ENCODE measurements around the gene SPHK2.
"Not testable (repeated sequence)": the region's sequence is repeated elsewhere in the genome, so short reads cannot be mapped to it uniquely, and the experiment has no call there.

The SPHK2 gene, protein sequence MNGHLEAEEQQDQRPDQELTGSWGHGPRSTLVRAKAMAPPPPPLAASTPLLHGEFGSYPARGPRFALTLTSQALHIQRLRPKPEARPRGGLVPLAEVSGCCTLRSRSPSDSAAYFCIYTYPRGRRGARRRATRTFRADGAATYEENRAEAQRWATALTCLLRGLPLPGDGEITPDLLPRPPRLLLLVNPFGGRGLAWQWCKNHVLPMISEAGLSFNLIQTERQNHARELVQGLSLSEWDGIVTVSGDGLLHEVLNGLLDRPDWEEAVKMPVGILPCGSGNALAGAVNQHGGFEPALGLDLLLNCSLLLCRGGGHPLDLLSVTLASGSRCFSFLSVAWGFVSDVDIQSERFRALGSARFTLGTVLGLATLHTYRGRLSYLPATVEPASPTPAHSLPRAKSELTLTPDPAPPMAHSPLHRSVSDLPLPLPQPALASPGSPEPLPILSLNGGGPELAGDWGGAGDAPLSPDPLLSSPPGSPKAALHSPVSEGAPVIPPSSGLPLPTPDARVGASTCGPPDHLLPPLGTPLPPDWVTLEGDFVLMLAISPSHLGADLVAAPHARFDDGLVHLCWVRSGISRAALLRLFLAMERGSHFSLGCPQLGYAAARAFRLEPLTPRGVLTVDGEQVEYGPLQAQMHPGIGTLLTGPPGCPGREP

DNA sequence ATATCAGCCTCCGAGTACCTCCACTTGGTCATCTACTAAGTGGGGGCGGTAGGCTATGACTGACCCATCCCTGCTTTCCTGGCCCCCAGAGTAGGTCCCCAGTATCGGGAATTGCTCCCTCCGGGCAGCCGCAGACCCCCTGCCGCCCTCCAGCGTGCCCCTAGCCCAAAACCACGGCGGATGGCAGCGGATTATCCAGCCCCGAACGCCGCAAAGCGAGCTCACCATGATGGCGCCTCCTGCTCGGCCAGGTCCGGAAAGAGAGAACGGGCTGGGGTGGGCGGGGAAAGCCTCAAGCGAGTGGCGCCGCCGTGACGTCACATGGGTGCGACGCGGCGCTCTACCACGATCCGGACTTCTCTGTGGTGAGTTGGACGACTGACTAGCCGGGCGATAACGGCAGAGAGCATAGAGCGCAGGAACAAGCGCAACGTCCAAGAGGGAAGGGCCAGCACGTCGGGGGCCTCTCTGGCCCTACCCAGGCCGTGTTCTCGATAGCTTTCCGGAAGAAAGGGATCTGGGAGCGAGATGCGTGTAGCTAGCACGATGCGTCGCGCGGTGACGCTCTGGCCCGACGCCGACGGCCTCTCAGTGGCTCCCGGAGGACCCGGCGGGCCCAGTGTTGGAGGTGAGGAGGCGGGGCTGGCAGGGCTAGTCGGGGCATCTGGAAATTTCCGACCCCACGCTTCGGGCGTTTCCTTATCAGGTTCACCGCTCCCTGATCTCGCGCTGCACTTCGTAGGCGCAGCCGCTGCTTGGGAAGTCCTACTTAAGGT lies at the start of gene SPHK2, which contains the start of gene RPL18:
SPHK2 (plus strand) TSS at position 591 of the 776 bp plus-strand sequence. CDS start 1,009 bp downstream, outside the sequence.
RPL18 (minus strand) TSS at position 263 of the 776 bp plus-strand sequence; CDS start at position 228, 35 bp downstream.
- DNase-seq (ENCODE audit: low spot score) = peak; percentile 98

DNA sequence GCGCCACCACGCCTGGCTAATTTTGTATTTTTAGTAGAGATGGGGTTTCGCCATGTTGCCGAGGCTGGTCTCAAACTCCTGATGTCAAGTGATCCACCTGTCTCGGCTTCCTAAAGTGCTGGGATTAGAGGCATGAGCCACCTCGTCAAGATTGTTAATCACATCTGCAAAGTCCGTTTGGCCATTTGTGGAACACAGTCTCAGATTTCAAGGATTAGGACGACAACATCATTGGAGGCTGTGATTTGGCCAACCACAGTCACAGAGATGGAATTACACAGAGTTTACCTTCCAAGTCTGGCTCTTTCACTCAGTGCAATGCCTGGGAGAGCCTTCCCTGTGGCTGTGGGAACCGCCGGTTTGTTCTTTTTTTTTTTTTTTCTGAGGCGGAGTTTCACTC lies 49.5 kb upstream of the SPHK2 start:
- DNase-seq (ENCODE audit: low spot score) = no peak

DNA sequence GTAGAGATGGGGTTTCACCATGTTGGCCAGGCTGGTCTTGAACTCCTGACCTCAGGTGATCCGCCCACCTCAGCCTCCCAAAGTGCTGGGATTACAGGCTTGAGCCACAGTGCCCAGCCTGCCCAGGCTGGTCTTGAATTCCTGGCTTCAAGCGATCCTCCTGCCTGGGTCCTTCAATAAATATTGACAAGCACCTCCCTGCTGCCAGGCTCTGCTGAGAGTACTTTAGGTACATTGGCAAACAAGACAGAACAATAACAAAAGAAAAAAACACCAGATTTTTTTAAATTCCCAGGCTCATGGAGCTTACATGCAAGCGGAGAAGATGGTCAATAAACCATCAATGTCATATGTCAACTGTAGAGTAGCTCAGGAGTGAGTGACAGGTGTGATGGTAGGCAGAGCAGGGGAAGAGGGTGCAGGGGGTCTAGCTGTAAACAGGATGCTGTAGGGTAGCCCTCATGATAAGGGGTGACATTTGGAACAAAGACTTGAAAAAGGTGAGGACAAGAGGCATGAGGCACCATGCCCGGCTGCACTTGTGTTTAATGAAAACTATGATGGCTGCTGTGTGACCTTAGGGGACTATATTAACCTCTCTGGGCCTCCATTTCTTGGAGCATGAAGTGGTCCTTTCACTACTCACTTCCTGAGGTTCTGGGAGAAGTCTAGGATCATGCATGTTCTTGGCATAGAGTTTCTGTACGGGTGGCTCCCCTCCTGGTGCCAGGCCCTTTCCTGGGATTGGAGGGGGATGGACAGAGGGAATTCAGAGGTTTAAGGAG lies 47.7 kb upstream of the SPHK2 start:
- no peak for DNase-seq (ENCODE audit: low spot score)

DNA sequence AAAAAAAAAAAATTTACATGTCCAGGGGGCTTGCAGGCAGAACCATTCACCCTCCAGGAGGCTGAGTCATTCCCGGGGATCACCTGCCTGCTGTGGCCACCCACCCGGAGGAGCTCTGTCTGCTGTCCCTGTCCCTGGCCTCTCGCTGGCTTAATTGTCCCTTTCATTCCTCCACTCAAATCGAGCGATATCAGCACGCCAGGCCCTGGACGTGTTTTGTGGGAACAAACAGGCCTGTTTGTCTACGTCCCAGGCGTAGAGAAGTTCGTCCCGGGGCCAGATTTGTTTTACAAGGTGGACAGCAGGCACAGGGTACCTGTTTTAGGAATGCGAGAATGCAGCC lies 46.2 kb upstream of the SPHK2 start:
- no peak for DNase-seq (ENCODE audit: low spot score)

DNA sequence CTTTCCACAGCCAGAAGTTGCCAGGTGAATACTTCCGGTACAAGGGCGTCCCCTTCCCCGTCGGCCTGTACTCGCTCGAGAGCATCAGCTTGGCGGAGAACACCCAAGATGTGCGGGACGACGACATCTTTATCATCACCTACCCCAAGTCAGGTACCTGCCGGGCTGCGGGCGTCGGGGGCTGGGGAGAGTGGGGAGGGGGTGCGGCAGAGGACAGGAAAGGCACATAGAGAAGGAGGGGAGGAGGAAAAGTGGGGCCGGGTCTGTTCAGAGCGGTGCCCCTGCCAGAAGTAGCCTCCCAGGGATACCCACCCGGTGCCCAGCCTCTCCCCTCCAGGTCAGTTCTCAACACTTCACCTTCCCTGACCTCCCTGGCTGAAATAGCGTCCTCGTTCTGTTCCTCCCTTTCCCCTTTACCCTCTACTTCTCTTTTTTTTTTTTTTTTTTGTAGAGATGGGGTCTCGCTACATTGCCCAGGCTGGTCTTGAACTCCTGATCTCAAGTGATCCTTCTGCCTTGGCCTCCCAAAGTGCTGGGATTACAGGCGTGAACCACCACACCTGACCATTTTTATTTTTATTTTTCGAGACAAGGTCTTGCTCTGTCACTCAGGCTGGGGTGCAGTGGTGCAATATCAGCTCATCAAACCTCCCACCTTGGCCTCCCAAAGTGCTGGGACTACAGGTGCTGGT lies 43.2 kb upstream of the SPHK2 start:
- DNase-seq (ENCODE audit: low spot score) = no peak

DNA sequence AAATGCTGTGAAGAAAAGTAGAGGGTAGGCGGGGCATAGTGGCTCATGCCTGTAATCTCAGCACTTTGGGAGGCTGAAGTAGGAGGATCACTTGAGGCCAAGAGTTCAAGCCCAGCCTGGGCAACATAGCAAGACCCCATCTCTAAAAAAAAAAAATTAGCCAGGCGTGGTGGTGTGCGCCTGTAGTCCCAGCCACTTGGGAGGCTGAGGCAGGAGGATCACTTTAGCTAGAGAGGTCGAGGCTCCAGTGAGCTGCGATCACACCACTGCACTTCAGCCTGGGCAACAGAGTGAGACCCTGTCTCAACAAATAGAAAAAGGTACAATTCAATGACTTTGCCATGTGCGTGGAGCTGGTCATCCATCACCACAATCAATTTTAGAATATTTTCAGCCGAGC lies 41.4 kb upstream of the SPHK2 start:
- not testable (repeated sequence) for DNase-seq (ENCODE audit: low spot score)

DNA sequence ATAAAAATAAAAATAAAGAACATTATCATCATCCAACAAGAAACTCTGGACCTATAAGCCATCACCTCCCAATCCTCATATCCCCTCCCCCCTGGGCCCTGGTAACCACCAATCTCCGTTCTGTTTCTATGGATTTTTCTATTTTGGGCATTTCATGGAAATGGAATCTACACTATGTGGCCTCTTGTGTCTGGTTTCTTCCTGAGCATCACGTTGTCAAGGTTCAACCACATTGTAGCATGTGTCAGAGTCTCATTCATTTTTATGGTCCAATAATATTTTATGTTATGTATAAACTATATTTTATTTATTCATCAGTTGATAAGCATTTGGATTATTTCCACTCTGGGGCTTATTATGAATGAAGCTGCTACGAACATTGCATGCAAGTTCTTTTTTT lies 40.4 kb upstream of the SPHK2 start:
- no peak for DNase-seq (ENCODE audit: low spot score)

DNA sequence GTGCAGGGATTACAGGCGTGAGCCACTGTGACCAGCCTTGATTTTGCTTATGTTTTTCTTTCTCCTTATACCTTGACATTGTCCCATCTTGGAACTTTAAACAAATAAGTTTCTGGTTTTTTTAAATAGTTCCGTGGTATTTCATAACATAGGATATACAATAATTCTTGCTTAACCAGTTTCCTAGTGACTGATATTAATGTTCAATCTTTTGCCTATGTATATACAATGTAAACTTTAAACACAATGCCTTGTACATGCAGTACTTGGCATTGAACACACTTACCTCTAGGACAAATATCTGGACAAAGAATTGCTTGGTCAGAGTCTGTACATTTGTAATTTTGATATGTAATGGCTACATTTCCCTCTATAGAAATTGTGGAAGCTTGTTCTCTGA lies 37.1 kb upstream of the SPHK2 start:
- DNase-seq (ENCODE audit: low spot score) = no peak

DNA sequence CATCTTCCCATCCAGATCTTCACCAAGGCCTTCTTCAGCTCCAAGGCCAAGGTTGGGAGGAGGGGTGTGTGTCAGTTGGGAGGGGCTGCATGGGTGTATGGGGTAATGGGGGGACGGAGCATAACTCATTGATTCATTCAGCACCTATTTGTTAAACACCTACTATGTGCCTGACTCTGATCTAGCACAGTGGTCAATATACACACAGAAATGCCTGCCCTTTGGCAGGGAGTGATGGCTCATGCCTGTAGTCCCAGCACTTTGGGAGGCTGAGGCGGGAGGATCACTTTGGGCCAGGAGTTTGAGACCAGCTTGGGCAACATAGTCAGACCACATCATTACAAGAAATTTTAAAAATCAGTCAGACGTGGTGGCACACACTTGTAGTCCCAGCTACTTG lies 31.9 kb upstream of the SPHK2 start:
- DNase-seq (ENCODE audit: low spot score) = no peak

DNA sequence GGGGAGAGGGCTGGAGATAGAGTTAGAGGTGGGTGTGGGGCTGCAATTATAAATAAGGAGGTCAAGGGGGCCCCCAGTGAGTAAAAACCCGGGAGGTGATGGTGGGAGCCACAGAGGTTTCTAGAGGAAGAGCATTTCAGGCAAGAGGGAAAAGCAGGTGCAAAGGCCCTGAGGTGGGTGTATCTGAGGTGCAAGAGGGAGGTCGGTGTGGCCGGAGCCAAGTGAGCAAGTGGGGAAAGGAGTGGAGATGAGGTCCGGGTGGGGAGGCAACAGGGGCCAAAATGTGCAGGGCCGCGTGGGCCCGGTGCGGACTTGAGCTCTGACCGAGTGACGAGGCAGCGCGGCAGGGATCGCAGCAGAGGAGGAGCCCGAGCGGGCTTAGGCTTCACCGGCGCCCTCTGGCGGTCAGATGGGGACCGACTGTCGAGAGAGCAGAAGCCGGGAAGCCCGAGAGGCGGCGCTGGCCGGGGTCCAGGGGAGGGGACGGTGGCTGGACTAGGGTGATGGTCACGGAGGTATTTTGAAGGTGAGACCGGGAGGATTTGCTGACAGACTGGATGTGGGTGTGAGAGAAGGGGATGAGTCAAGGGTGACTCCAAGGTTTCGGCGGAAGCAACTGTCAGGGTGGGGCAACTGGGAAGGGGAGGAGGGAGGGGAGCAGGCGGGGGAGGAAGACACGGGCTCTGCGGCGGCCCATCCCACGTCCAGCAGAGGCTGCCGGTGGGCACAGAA lies 30.5 kb upstream of the SPHK2 start:
- DNase-seq (ENCODE audit: low spot score) = peak; percentile 94

DNA sequence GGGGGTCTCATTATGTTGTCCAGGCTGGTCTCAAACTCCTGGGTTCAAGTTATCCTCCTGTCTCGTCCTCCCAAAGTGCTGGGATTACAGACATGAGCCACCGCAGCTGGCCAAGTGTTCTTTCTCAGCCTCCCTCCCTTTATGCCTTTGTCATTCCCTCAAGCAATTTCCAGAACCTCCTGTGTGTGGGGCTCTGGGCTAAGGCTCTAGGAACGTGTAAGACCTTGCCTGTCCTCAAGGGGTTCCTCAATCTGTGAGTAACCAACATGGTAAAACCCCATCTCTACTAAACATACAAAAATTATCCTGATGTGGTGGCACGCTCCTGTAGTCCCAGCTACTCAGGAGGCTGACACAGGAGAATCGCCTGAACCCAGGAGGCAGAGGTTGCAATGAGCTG lies 28.3 kb upstream of the SPHK2 start:
- DNase-seq (ENCODE audit: low spot score) = no peak

DNA sequence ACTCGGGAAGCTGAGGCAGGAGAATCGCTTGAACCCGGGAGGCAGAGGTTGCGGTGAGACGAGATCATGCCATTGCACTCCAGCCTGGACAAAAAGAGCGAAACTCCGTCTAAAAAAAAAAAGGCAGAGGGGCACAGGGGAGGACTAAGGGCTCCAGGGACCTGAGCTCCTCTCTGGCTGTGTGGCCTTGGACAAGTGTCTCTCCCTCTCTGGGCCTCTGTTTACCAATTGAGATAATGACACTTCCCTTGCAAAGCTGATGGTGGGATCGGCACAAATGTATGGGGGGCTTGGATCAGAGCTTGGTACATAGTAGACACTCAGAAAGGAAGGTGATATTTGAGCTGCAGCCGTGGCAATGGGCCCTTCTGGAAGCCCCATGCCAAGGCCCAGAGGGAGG lies 24.1 kb upstream of the SPHK2 start:
- DNase-seq (ENCODE audit: low spot score) = no peak

DNA sequence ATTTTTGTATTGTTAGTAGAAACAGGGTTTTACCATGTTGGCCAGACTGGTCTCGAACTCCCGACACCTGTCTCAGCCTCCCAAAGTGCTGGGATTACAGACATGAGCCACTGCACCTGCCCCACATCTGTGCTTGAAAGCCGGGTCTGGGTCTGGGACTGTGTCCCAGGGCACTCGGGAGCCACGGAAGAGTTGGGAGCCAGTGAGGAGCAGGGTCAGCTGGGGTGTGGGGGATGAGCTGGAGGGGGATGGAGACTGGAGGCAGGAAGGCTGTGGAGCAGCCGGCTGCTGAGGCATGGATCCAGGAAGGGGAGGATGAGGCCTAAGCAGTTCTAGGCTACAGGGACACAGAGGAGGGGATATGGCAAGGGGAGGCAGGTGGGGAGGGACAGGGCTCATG lies 23.5 kb upstream of the SPHK2 start:
- no peak for DNase-seq (ENCODE audit: low spot score)

DNA sequence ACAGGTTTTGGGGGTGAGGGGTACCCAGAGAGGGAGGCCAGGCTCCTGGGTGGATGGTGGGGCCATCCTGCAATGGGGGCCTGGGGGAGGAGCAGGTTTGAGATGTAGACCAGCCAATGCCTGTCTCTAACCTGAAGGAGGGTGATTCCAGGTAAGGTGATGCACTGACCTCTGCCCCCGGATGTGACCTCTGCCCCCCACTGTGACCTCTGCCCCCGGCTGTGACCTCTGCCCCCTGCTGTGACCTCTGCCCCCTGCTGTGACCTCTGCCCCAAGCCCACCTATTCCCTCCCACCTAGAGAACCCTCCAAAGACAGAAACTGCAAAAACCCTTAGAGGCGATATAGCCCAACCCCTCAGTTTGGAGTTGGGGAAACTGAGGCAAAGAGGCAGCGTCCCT lies 23.1 kb upstream of the SPHK2 start:
- no peak for DNase-seq (ENCODE audit: low spot score)

DNA sequence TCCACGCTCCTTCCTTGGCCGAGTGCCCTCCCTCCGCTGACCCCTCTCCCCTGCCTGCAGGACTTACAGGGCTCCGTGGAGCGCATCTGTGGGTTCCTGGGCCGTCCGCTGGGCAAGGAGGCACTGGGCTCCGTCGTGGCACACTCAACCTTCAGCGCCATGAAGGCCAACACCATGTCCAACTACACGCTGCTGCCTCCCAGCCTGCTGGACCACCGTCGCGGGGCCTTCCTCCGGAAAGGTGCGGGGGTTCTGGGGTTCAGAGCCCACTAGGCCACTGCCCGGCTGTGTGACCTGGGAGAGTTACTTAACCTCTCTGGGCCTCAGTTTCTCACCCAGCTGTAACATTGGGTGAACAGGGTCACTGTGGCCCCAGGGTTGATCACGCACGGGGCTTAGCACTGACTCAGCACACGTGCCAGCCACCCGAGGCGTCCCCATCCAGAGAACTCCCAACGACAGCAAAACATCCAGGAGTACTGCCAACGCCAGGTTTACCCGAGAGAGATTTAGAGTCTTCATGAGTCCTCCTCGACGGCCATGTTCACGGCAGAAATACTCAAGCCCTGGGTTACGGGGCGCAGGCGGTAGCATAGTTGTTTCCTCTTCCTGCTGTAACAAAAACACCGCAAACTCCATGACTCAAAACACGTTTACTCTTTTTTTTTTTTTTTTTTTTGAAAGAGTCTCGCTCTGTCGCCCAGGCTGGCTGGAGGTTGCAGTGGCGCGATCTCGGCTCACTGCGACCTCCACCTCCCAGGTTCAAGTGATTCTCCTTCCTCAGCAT lies 22.4 kb upstream of the SPHK2 start:
- DNase-seq (ENCODE audit: low spot score) = no peak

DNA sequence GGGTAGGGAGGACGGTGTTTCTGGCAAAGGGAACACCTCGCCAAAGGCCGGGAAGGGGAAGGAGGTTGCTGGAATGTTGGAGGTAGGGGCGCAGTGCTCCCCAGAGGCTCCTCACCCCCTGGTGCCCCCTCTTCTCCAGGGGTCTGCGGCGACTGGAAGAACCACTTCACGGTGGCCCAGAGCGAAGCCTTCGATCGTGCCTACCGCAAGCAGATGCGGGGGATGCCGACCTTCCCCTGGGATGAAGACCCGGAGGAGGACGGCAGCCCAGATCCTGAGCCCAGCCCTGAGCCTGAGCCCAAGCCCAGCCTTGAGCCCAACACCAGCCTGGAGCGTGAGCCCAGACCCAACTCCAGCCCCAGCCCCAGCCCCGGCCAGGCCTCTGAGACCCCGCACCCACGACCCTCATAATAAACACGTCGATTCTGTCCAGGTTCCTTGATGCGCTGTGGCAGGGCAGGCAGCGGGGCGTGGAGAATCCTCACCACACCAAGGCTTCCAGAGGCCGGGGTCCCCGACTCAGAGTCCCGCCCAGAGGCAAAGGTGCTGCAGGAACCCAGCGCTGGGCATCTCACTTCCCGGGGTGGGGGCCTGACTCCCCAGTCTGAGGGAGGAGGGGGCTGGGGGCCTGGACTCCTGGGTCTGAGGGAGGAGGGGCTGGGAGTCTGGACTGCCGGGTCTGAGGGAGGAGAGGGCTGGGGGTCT lies 20.2 kb upstream of the SPHK2 start:
- no peak for DNase-seq (ENCODE audit: low spot score)

DNA sequence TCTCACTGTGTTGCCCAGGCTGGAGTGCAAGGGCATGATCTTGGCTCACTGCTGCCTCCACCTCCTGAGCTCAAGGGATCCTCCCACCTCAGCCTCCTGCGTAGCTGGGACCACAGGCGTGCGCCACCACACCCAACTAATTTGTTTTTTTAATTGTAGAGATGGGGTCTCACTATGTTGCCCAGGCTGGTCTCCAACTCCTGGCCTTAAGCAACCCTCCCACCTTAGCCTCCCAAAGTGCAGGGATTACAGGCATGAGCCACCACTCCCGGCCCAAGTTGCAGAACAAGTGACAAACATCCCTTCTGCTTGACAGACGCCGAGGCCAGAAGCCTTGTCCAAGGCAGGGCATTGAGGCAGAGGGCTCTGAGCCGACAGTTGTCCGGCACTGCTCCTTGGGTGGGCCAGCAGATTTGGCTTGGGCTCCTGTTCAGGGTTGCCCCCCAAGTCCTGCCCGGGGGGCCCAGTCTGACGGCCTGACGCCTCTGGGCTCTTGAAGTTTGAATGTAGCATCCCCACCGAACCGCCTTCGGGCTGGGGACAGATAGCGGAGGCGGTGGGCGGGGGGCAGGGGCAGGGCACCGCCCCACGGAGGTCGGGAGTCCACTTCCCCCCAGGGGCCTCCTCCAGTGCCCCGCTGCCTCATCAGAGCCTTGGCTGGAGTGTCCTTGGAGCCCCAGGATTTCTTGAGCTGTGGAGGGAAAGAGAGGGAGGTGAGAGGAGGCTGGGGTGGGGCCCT lies 18.5 kb upstream of the SPHK2 start:
- no peak for DNase-seq (ENCODE audit: low spot score)

DNA sequence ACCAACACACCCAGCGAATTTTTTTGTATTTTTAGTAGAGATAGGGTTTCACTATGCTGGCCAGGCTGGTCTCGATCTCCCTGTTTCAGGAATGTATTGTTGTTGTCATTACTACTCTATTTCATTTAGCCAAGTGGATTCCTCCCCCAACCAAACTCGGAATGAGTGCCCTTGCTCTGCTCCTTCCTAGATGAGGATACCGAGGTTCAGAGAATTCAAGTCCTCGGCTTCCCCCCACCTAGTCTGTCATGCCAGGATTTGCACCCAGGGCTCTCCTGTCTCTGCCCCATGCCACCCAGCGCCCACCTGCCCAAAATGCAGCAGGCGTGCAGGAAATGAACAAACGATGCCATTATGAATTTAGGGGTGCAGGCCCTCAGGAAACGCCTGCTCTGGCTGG lies 16.3 kb upstream of the SPHK2 start:
- no peak for DNase-seq (ENCODE audit: low spot score)

DNA sequence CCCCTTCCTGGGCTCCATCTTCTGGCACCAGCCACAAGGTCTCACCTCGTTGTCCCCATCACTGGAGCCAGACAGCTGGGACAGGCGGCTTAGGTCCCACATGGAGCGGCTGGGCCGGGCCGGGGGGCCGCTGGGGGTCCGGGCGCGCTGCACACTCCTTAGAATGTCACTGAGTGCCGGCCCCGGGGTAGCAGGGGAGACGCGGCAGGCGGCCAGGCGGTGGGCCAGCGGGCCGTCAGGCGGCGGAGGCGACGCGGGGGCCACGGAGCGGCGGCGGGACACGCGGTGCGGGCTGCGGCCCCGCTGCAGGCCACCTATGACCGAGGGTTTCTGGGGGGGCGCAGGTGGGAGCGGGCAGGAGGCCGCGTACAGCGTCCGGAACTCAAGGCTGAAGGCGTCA lies 15.9 kb upstream of the SPHK2 start:
- DNase-seq (ENCODE audit: low spot score) = no peak

Measured in GM03348 (cell line).